Esophagus (tissue), 2 donors: ENCODE results near the gene ZNF506. TPM values are rescaled to one million over a fixed set of nuclear protein-coding genes. Genes with fewer than 3 reads are reported as not detected.
"Not testable (repeated sequence)": the region's sequence is repeated elsewhere in the genome, so short reads cannot be mapped to it uniquely, and the experiment has no call there.

Experiments
- H3K27ac ChIP-seq, 2 donors: one replicate each; pipeline ENCODE4 v1.5.1; 2013; ENCODE audit warnings: low read depth in 2 of 2, mild to moderate bottlenecking in 2 of 2, inconsistent platforms in 1 of 2, low read length in 1 of 2, moderate library complexity in 1 of 2
- H3K27me3 ChIP-seq, 2 donors: one replicate each; pipeline ENCODE4 v1.6.1; 2013; ENCODE audit warnings: low read length in 2 of 2, control low read depth in 1 of 2, mild to moderate bottlenecking in 1 of 2; ENCODE audit not compliant: insufficient read depth in 2 of 2, control insufficient read depth in 1 of 2
- H3K36me3 ChIP-seq, 2 donors: one replicate each; pipeline ENCODE4 v1.6.1; 2013; ENCODE audit warnings: low read length in 1 of 2; ENCODE audit not compliant: control insufficient read depth in 2 of 2, insufficient read depth in 2 of 2
- H3K4me1 ChIP-seq, 2 donors: one replicate each; pipeline ENCODE4 v1.6.1; 2013; ENCODE audit warnings: low read length in 1 of 2; ENCODE audit not compliant: control insufficient read depth in 2 of 2, insufficient read depth in 2 of 2
- H3K4me3 ChIP-seq, 2 donors: one replicate each; pipeline ENCODE4 v1.5.1; 2013; ENCODE audit warnings: low read length in 2 of 2, mild to moderate bottlenecking in 2 of 2, low read depth in 1 of 2, moderate library complexity in 1 of 2
- H3K9me3 ChIP-seq, 2 donors: one replicate each; pipeline ENCODE4 v1.6.1; 2013; ENCODE audit warnings: mild to moderate bottlenecking in 2 of 2, low read depth in 1 of 2, low read length in 1 of 2, moderate library complexity in 1 of 2; ENCODE audit not compliant: control insufficient read depth in 2 of 2, insufficient read depth in 1 of 2
- WGBS, 2 donors: extraction: QIAGEN DNeasy Blood & Tissue Kit; methylation state at CpG; one replicate each; pipeline ENCODE4 v1.1.7; 2013; 5-methylcytosine and 5-hydroxymethylcytosine counted together
- polyA plus RNA-seq, 2 donors: library from polyadenylated mRNA; stranded (reverse); fragments of 200-250 nt; gene quantifications; one replicate each; pipeline ENCODE4 v1.2.3, GENCODE V29; 2013
- donor health status: healthy with polysubstance abuse.
- donor health status: Bipolar disorder and iron deficiency.

ZNF506 gene
- polyA plus RNA-seq, 2 donors, result 3.4 to 5.1 TPM

DNA sequence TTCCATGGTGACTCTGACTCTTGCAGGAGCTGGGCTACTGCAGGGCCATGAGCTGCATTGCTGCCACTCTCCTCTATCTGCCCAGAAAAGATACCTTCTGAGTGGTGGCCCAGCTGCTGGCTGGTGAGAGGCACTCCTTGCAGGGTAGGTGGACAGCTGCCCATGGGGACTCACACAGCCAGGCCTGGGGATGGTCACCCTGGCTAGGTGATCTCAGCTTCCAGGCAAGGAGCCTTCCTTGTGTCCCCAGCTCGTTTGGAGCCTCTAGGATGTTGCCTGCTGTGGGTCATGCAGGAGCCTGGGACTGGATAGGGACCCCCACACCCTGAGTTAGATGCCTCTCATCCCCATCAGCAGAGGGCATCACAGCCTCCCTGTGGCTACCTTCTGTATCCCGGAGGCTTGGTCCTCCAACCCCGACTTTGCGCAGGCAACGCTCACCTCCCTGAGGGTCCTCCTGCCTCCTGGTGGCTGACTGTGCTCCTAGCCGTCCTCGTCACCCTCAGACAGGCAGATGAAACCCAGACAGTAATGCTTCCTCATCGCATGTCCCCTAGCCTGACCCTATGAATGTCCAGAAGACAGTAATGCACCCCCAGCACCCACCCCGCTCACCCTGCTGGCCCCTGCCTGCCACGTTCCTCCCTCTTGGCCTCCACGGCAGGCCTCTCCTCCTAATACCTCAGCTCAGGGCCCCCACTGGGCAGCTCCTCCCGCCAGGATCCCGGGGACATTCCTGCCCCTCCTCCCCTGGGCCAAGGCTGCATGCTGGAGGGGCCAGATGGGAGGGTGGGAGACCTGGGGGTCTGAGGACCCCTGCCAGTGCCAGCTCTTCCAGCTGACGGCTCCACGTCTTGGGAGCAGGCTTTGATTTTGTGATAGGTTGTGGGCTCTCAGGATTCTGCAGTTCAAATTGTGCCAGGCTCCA lies 75.0 kb downstream of the ZNF506 start:
- no peak overlapping the region for H3K27ac ChIP-seq
- H3K36me3 ChIP-seq, result no peaks in the 10 kb centered on the region
- no peak overlapping the region for H3K4me3 ChIP-seq
- H3K9me3 ChIP-seq, result peaks cover 12 to 14% of the 10 kb centered on the region in 2 donors
- no peaks in the 10 kb centered on the region for H3K4me1 ChIP-seq
- no peaks in the 10 kb centered on the region for H3K27me3 ChIP-seq
- WGBS, 2 donors, result 64% methylated on average over 15 of the region's 15 CpGs

DNA sequence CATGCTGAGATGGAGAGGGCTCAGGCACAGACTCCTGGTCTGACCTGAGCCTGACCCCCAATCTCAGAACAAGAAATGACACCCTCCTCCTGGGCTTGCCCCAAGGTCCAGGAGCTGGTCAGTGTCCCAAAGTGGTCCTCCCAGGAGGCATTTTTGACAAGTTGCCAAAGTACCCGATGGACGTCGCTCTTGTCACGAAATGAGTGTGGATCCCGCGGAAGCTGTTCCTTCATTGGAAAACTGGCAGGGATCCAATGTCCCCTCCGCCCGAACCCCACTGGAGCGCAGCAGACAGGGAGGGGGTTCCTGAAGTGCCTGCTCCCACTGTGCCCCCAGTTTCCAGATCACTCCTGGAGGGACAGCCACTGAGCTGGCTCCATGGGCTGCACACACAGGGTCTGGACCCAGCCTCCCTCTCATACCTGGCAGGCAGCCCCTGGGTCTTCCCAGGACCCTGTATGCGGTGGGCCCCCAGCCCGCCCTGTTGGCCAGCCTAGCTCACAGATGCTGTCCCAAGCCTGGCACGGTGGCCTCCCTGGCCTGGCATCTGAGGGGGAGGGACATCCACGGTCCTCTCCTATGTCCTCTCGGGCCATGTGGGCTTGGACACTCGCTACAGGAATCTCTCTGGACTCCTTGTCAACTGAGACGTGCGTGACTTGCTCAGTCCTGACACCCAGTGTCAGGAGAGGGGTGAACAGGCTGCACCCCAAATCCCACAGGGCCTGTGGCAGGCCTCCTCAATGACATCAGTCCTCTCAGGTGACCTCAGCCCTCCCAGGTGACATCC lies 75.9 kb downstream of the ZNF506 start:
- Histone ChIP-seq H3K9me3 (peaks cover 6 to 12% of the 10 kb centered on the region in 2 donors), H3K36me3 (no peaks in the 10 kb centered on the region)
- WGBS, 2 donors, result 79 to 81% methylated on average over 17 of the region's 17 CpGs

DNA sequence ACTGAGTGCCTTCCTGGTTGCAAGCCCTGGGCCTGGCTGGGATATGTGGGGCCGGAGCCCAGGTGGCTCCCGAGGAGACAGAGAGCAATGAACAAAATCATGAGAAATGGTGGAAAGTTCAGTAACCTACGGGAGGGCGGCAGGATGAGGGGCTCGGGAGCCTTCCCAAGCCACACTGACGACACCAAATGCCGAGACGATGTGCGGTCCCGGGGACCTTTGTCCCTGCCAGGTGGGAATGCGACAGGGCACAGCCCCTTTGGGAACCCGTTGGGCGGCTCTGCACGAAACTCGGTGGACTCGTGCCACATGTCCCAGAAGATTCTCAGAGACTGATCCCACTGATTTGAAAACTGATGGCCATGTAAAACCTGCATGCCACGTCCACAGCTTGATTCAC lies 76.9 kb downstream of the ZNF506 start:
- H3K27me3 ChIP-seq, result no peaks in the 10 kb centered on the region
- no peaks in the 10 kb centered on the region for H3K4me1 ChIP-seq
- WGBS, 2 donors, result 89 to 93% methylated on average over 16 to 17 of the region's 17 CpGs
- no peaks in the 10 kb centered on the region for H3K36me3 ChIP-seq
- H3K4me3 ChIP-seq, result no peak overlapping the region
- peaks cover 8 to 12% of the 10 kb centered on the region in 2 donors for H3K9me3 ChIP-seq
- no peak overlapping the region for H3K27ac ChIP-seq

More for the DNA sequence above, 75.9 kb downstream of the ZNF506 start:
- H3K4me1 ChIP-seq, result no peaks in the 10 kb centered on the region
- H3K27me3 ChIP-seq, result no peaks in the 10 kb centered on the region
- no peak overlapping the region for H3K27ac ChIP-seq
- no peak overlapping the region for H3K4me3 ChIP-seq

DNA sequence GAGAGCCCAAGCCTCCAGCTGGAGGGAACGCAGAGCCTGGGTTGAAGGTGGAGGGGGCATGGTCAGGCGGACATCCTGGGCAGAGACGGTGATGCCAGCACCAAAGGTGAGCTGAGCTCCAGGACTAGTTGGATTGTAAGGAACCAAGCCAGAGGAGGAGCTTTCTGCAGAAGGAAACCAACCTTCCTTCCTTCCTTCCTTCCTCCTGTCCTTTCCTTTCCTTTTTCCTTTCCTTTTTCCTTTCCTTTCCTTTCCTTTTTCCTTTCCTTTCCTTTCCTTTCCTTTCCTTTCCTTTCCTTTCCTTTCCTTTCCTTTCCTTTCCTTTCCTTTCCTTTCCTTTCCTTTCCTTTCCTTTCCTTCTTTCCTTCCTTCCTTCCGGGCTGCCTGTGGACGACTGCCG lies 77.6 kb downstream of the ZNF506 start:
- peaks cover 12 to 15% of the 10 kb centered on the region in 2 donors for H3K9me3 ChIP-seq
- H3K36me3 ChIP-seq, H3K4me3 ChIP-seq, H3K27ac ChIP-seq, H3K27me3 ChIP-seq, H3K4me1 ChIP-seq: not testable (repeated sequence)
- WGBS, 2 donors, result 79% methylated on average over 6 of the region's 6 CpGs

DNA sequence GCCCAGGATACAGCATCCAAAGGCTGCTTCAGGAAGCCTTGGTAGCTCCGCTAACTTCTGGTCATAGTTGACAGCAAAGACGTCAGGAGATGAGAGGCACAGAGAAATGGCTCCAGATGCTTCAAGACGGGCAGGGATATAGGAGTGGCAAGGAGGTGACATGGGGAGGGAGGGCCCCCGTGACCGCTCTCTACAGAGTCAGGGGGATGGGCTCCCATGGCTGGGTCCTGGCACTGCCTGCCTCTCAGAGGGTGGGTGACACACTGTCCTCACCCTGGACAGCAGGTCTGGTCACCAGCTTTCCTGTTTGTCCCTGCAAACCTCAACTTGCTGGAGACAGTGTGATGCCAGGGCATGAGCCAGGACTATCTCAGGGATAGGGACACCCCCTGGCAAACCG lies 78.4 kb downstream of the ZNF506 start:
- Histone ChIP-seq H3K9me3 (peaks cover 12 to 19% of the 10 kb centered on the region in 2 donors), H3K27ac (no peak overlapping the region), H3K4me1 (no peaks in the 10 kb centered on the region), H3K4me3 (no peak overlapping the region), H3K36me3 (no peaks in the 10 kb centered on the region), H3K27me3 (no peaks in the 10 kb centered on the region)
- WGBS, 2 donors, result 85 to 89% methylated on average over 6 of the region's 6 CpGs

DNA sequence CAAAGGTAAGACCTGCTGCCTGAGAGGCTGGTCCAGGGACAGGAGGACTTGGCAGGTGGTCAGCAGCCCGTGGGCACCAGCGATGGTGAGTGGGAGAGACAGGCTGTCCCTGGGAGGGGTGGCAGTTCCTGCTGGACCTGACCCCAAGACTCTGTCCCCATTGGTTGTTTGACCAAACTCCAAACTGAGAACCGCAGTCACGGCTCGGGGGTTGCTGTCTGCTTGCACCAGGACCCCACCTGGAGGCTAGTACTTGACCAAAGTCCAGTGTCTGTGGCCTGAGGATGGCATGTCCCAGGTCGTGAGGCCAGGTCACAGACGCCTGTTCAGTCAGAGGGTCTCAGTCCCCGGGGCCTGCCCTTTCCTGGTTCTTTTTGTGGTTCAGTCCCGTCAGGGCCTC lies 78.8 kb downstream of the ZNF506 start:
- H3K27me3 ChIP-seq, result no peaks in the 10 kb centered on the region
- no peak overlapping the region for H3K27ac ChIP-seq
- WGBS, 2 donors, result 83 to 87% methylated on average over 9 of the region's 9 CpGs
- peaks cover 12 to 19% of the 10 kb centered on the region in 2 donors for H3K9me3 ChIP-seq
- H3K4me1 ChIP-seq, result no peaks in the 10 kb centered on the region
- H3K4me3 ChIP-seq, result no peak overlapping the region
- H3K36me3 ChIP-seq, result no peaks in the 10 kb centered on the region

Other genes starting within 250 kb of the ZNF506 start
- gene PBX4, start 203.1 kb downstream of the ZNF506 start, polyA plus RNA-seq, result 1 to 10 TPM; 1.4 to 3.9 TPM
- 10 to 100 TPM in 1 of 2 donors, 1 to 10 TPM in 1; 8.3 to 10.3 TPM for gene LPAR2, start 193.5 kb downstream of the ZNF506 start, polyA plus RNA-seq
- 10 to 100 TPM in 1 of 2 donors, 1 to 10 TPM in 1; 6.3 to 10.5 TPM for gene GMIP, start 178.1 kb downstream of the ZNF506 start, polyA plus RNA-seq
- gene ATP13A1, start 158.1 kb downstream of the ZNF506 start, polyA plus RNA-seq, result 10 to 100 TPM; 29.2 to 39.8 TPM
- 10 to 100 TPM; 10.4 to 12.2 TPM for gene ZNF101, start 152.9 kb downstream of the ZNF506 start, polyA plus RNA-seq
- 1 to 10 TPM; 2.2 to 2.3 TPM for gene ZNF14, start 88.6 kb downstream of the ZNF506 start, polyA plus RNA-seq
- gene ZNF253, start 44.1 kb upstream of the ZNF506 start, polyA plus RNA-seq, result 1 to 10 TPM; 1.5 to 1.8 TPM
- 1 to 10 TPM; 1.8 TPM for gene ZNF93, start 79.2 kb upstream of the ZNF506 start, polyA plus RNA-seq
- gene ZNF682, start 217.8 kb upstream of the ZNF506 start, polyA plus RNA-seq, result 1 to 10 TPM; 2.7 to 6.2 TPM